A549 treated with Mapracorat at 1 μM for 4 hours (cell line): ENCODE data around the gene GRAPL. TPM values are rescaled to one million over a fixed set of nuclear protein-coding genes. Genes with fewer than 3 reads are reported as not detected.

Experiments
- total RNA-seq: library from RNA; stranded (reverse); fragments of 200-300 nt; extraction: Qiagen RNA extraction; gene quantifications from 5 replicates; pipeline ENCODE4 v1.2.3, GENCODE V29; 2022

GRAPL gene
- 0.22 TPM in 1 of 5 replicates, not detected in the others for total RNA-seq

DNA sequence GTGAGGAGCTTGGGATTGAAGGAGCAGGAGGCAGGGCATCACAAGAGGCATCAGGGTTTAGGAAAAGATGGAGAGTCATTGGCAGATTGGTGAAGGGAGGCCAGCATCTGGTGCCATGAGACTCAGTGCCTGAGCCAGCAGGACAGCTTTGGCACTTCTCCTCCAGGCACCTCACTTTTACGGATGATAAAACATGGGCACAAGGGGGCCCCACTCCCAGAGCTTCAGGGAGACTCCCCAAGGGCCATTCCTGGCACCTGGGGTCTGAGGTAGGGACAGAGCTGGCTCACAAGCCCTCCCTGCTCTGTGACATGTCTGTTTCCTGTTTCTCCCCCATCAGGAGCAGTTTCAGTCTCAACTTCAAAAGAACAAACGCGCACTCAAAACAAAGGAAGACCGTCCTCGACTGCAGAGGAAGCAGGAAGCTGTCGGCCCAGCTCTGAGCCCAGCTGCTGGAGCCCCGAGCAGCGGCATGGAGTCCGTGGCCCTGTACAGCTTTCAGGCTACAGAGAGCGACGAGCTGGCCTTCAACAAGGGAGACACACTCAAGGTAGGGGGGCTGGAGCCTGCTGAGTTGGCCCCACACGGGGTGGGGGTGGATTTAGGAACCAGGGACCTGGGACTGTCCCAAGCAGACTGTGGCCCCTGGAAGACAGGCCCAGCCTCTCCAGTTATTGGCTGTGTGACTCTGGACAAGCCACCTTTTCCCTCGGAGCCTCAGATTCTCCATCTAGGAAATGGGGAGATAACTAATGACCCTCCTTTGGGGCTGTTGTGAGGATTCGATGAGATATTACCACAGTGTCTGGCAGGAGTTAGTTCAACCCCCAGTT is at the start of gene GRAPL:
GRAPL (plus strand) TSS at position 442 of the 833 bp plus-strand sequence; CDS start at position 473, 31 bp downstream.

Other genes with a start within 250 kb of the GRAPL start
- 0.12 to 0.26 TPM (median 0.21 TPM) in 5 replicates for gene SLC5A10, start 175.4 kb upstream of the GRAPL start, total RNA-seq
- 26.2 to 39.4 TPM (median 35.6 TPM) in 5 replicates for gene FAM83G, start 122.8 kb upstream of the GRAPL start, total RNA-seq
- gene GRAP, start 80.6 kb upstream of the GRAPL start, total RNA-seq, result 0.20 to 0.50 TPM (median 0.29 TPM) in 5 replicates
- 43.8 to 59.4 TPM (median 54.5 TPM) in 5 replicates for gene EPN2, start 109.8 kb downstream of the GRAPL start, total RNA-seq
- 46.5 to 49.8 TPM (median 48.7 TPM) in 5 replicates for gene B9D1, start 235.1 kb downstream of the GRAPL start, total RNA-seq